GM21447 (cell line): ENCODE measurements around the gene RAB7A.

Experiments
- ATAC-seq: cut with Tn5 transposase; IDR thresholded peaks from one replicate; pipeline ENCODE4 v1.9.1; 2021; ENCODE audit not compliant: unreplicated experiment

Gene RAB7A

DNA sequence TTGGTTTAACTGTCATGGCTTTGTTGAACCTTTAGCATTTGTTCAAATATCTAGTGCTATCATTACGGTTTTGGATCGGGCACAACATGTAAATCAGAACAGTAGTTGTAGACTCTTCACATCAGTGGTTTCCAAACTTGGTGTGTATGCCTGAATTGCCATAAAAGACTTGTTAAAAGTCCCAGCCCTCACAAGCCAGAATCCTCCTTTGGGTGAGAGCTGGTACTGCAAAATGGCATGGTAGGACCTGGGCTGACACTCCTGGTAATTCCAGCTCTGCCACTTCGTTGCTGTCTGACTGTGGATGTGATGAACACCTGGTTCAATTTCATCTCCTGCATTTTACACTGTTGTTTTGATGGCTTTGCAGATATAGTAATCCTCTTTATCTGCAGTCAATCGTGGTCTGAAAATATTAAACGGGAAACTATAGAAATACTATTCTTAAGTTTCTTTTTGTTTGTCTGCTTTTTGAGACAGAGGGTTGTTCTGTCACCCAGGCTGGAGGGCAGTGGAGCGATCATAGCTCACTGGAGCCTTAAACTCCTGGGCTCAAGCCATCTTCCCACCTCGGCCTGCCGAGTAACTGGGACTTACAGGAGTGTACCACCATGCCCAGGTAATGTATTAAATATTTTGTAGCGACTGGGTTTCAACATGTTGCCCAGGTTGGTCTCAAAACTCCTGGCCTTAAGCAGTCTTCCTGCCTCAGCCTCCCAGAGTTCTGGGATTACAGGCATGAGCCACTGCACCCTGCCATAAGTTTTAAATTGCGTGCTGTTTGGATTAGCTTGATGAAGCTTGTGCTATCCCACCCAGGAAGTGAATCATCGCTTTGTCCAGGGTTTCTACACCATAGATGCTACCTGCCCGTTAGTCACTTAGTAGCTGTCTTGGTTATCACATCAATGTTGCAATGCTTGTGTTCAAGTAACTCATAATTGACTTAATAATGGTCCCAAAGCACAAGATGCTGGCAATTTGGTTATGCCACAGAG lies 61.6 kb downstream of the RAB7A start:
- ATAC-seq: peak; percentile 52

- no peak for ATAC-seq
Observed at GRCh38 chr3:128788268-128788869, 62.4 kb downstream of the RAB7A start.

GRCh38 chr3:128794067-128794768 lies 68.2 kb downstream of the RAB7A start:
- ATAC-seq: no peak

DNA sequence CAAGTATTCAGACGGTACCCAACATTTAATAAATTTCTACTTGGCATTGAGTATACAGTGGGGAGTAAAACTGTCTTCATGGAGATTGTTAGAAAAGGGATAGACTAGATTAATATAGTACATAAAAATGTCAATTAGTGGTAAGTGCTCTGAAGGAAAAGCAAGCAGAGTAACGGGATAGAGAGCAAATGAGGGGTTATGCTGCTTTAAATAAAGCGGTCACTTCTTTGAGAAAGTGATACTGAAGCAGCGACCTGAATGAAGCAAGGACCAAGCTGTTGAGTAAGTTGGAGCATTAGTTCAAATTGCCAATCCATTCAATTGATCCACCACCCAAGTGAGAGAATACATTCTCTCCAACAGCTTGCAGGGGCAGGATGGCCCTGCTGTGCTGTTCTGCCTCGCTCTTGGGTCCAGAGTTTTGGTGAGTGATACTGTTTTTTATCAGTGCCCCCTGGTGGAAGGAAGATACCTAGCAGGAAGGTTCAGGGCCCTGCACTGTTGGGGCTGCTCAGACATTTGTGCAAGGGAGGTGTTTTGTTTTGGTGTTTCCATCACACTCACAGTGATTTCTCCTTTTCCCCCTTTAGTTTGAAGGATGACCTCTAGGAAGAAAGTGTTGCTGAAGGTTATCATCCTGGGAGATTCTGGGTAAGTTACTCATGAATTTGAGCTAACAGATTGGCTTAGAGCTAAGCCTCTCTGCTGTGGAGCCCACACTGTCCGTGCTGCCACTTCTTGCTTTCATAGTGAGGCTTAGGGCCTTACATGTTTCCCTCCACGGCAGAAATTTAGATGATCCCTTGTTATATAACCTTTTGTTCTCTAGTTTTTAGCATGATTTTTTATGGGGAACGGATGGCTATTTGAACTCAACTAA lies 69.0 kb downstream of the RAB7A start:
- peak; percentile 76 for ATAC-seq

GRCh38 chr3:128799653-128800052 lies 73.7 kb downstream of the RAB7A start:
- no peak for ATAC-seq

DNA sequence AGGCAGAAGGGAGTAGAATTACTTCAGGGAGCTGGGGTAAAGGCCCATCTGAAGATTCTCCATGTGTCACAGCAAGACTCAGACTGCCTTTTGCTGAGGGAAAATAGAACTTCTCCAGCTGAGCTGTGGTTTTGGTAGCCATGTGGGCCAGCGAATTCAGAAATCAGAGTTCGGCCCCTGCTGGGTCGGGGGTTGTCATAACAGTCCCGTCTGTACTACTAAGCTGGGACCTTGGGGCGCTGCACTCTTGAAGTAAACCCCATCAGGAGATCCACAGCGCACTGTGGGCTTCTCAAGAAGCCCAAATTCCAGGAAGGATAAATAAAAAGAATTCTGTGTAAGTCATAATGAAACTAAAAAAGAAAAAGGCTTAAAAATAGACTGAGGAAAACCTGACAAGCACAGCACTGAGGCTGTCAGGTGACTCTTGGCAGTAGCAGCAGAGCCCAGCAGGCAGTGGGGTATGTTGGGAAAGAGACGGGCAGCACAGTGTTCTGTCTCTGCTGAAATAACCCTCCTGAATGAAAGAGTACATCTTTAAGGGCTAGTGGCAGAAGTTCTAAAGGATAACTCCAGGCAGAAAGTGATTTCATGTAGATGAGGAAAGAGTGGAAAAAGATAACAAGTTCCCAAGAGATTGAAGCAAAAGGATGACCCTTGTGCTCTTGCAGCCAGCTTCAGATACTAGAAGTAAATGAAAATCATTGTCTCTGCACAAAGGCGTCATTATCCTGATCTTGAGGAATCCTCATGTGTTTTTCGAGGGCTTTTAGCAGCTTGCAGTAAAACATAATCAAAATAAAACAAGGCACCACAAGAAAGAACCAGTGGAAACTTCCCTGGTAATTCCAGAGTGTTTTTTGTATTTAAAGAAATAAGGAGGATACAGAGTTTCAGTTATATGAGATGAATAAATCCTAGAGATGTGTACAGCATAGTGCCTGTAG lies 74.5 kb downstream of the RAB7A start:
- no peak for ATAC-seq

DNA sequence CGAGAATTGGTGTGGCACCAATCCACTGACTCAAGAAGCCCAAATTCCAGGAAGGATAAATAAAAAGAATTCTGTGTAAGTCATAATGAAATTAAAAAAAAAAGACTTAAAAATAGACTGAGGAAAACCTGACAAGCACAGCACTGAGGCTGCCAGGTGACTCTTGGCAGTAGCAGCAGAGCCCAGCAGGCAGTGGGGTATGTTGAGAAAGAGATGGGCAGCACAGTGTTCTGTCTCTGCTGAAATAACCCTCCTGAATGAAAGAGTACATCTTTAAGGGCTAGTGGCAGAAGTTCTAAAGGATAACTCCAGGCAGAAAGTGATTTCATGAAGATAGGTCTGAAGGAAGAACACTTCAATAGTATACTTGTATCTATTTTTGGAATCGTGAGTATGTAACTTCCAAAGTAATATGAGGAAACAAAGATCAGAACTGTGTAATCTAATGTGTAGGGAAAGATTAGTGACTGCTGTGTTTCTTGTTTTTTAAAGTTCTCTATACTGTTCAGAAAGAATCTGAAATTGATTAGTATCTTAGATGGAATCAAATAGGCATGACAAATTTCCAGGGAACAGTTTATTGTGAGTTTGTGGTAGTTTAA lies 75.9 kb downstream of the RAB7A start:
- ATAC-seq: no peak

DNA sequence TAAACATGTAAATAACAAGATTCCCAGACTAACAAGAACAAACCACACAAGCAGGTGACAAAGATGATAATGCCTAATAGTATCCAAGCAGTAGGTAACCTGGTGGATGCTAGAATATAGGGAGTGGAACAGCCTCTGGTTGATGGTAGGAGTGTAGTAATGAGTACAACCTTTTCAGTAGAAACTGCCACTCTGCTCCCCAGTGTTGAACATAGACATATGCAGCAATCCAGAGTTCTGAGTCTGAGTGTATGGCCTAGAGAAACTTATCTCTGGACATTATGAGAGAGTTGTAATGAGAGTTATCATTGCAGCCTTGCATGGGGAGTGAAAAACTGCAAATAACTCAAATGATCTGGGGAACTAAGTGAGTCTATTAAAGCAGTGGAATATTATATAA lies 77.3 kb downstream of the RAB7A start:
- ATAC-seq: no peak

- ATAC-seq: peak; percentile 86
Observed at GRCh38 chr3:128804017-128804810, 78.2 kb downstream of the RAB7A start.

DNA sequence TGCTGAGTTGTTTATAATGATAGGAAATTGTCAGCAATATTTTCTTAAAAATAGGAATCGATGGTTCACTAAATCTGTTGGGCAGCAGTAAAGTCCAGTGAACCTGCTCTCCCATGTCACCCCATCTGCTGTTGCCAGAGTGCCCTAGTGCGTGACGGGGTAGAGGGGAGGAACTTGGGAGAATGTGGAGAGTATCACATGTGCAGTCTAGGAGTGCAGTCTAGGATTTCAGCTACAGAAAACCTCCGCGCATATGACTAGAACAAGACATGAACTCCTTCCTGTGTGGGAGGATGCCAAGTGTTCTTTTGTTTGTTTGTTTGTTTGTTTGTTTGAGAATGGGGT lies 78.8 kb downstream of the RAB7A start:
- no peak for ATAC-seq

DNA sequence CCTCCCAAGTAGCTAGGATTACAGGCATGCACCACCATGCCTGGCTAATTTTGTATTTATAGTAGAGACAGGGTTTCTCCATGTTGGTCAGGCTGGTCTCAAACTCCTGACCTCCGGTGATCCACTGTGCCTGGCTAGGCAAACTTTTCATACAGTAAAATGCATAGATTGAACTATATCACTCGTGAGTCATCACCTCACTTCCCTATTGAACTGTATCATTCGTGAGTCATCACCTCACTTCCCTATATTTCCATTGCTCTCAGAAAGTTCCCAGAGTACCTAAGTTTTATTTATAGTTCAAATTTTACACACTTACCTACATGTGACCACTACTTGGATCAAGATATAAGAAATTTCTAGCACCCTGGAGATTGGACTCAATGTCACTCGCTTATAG lies 79.8 kb downstream of the RAB7A start:
- ATAC-seq: no peak

DNA sequence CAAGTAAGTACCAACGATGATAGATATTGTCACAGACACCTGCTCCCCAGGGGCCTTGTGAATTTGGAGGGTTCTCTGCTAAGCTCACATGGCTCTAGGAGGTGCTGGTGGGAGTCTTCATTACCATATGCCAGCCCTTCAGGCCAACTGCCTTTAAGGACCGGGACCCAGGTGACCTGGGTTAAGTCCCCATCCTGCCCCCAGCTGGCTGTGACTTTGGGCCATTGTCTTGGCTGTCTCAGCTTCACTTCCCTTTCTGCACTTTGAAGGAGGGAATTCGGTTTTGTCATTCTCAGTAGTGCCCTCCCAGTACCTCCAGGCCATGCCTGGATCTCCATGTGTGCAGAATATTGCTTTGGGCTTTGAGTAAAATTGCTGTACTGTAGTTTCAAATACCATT lies 80.6 kb downstream of the RAB7A start:
- ATAC-seq: no peak

- no peak for ATAC-seq
Observed at GRCh38 chr3:128807186-128807830, 81.3 kb downstream of the RAB7A start.

DNA sequence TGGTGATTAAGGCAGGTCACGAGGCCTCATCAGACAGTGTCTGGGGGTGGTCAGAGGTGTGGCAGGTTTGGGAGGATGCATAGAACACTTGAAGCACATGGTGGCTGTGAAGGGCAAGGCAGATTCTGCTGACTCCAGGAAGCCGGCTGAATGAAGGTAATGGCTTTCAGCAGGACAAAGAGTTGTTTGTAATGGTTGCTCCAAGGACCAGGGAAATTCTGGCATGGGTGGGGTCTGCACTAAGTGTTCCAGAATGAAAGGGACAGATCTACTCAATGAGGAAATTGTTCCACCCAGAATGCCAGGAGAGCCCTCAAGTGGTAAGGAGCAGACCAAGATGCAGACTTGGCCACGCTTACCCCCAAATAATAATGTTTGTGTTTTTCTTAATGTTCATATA lies 82.7 kb downstream of the RAB7A start:
- ATAC-seq: no peak

GRCh38 chr3:128813097-128813496 lies 87.1 kb downstream of the RAB7A start:
- ATAC-seq: no peak

GRCh38 chr3:128814060-128814459 lies 88.1 kb downstream of the RAB7A start:
- ATAC-seq: no peak

GRCh38 chr3:128814519-128815317 lies 88.7 kb downstream of the RAB7A start:
- ATAC-seq: no peak
